Muscle of leg (tissue), 11 donors: ENCODE results near the gene RNASE11. TPM values are rescaled to one million over a fixed set of nuclear protein-coding genes. Genes with fewer than 3 reads are reported as not detected.

Source experiments
- DNase-seq: peaks from one replicate; pipeline ENCODE4 v3.0.0; 2013
- H3K27ac ChIP-seq: one replicate; pipeline ENCODE4 v1.5.1; 2013; ENCODE audit warnings: mild to moderate bottlenecking, low read length, control low read depth
- H3K27me3 ChIP-seq: one replicate; pipeline ENCODE4 v1.6.1; 2013; ENCODE audit warnings: low read length; ENCODE audit not compliant: control insufficient read depth, insufficient read depth
- H3K36me3 ChIP-seq: one replicate; pipeline ENCODE4 v1.6.1; 2013; ENCODE audit warnings: low read length; ENCODE audit not compliant: control insufficient read depth, insufficient read depth
- H3K4me1 ChIP-seq: one replicate; pipeline ENCODE4 v1.6.1; 2013; ENCODE audit warnings: low read length; ENCODE audit not compliant: control insufficient read depth, insufficient read depth
- H3K4me3 ChIP-seq: one replicate; pipeline ENCODE4 v1.5.1; 2013; ENCODE audit warnings: low read length, control low read depth
- H3K9me3 ChIP-seq: replicated peaks from 2 replicates; pipeline ENCODE4 v1.6.1; 2013; ENCODE audit warnings: low read depth, low read length; ENCODE audit not compliant: control insufficient read depth
- WGBS: methylation state at CpG from one replicate; pipeline ENCODE4 v1.1.5; 2013; ENCODE audit warnings: missing lambda C conversion rate; ENCODE audit not compliant: insufficient coverage; 5-methylcytosine and 5-hydroxymethylcytosine counted together
- polyA plus RNA-seq, 8 donors: library from polyadenylated mRNA; unstranded; fragments of 120-200 nt; gene quantifications; one replicate each; pipeline versions ENCODE4 v1.2.1 to v1.2.3, GENCODE V29; 2013; ENCODE audit warnings: inconsistent platforms in 1 of 8, low replicate concordance in 1 of 8; ENCODE audit not compliant: insufficient read length in 8 of 8, insufficient read depth in 1 of 8
- total RNA-seq: library from RNA; stranded (reverse); fragments of 120-200 nt; gene quantifications from one replicate; pipeline ENCODE4 v1.2.4, GENCODE V29; 2013

The RNASE11 gene
- total and polyA plus RNA-seq, 9 donors: not detected

DNA sequence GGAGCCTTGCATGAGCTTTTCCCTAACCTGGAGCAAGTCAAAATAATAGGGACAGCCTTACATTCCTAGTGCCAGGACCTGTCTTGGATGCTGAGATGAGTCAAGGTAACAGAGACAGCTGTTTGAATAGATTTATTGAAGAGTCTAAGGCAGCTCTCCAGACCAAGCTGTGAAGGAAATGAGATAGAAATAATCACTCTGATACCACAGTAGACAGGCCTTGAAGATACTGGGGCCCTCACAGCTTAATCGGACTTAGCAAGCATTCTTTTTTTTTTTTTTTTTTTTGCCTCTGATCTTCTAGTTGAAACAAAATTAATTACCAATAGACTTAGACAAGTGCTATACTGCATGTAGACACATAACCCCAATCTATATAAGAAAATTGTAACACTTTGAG lies 23.8 kb downstream of the RNASE11 start:
- H3K36me3 ChIP-seq: no peaks in the 10 kb centered on the region
- no peaks in the 10 kb centered on the region for H3K27me3 ChIP-seq
- WGBS: no CpG with 5 or more reads among the region's 1 CpG
- no peak for DNase-seq
- no peak overlapping the region for H3K27ac ChIP-seq
- no peak overlapping the region for H3K4me3 ChIP-seq
- H3K9me3 ChIP-seq: peaks cover 7% of the 10 kb centered on the region
- H3K4me1 ChIP-seq: no peaks in the 10 kb centered on the region

DNA sequence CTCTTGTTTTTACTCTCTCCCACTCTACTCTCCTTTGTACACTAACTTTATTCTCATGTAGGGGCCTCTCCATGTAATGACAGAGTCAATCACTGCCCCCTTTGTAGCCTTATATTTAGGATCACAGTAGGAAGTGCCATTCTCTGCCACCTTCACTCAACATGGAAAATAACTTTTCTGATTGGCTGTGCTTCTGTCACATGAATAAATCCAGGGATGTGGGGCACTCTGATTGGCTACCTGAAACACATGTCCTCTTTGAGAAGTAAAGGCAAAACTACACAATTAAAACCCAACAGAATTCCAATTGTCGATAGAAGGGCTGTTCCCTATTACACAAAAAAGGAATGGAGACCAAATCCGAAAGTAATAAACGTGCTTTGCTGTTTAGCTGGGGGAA lies 26.8 kb downstream of the RNASE11 start, which contains the start of gene RNASE9:
Gene RNASE9, minus strand, starts transcription at position 87 of the 400 bp plus-strand sequence.
- no CpG with 5 or more reads among the region's 3 CpGs for WGBS
- DNase-seq: no peak
- H3K27me3 ChIP-seq: no peaks in the 10 kb centered on the region

GRCh38 chr14:20559461-20559904 lies 28.3 kb downstream of the RNASE11 start:
- H3K9me3 ChIP-seq: no peaks in the 10 kb centered on the region
- WGBS: 20% methylated on average over 1 of the region's 2 CpGs
- no peak overlapping the region for H3K27ac ChIP-seq
- DNase-seq: no peak
- H3K4me1 ChIP-seq: no peaks in the 10 kb centered on the region
- no peaks in the 10 kb centered on the region for H3K36me3 ChIP-seq
- H3K4me3 ChIP-seq: no peak overlapping the region
- H3K27me3 ChIP-seq: no peaks in the 10 kb centered on the region

More for the DNA sequence above, 26.8 kb downstream of the RNASE11 start, which contains the start of gene RNASE9:
- H3K27ac ChIP-seq: no peak within 1 kb of the TSS
- H3K36me3 ChIP-seq: no peaks in the 10 kb centered on the region
- H3K9me3 ChIP-seq: no peaks in the 10 kb centered on the region
- no peaks in the 10 kb centered on the region for H3K4me1 ChIP-seq
- H3K4me3 ChIP-seq: no peak within 1 kb of the TSS

DNA sequence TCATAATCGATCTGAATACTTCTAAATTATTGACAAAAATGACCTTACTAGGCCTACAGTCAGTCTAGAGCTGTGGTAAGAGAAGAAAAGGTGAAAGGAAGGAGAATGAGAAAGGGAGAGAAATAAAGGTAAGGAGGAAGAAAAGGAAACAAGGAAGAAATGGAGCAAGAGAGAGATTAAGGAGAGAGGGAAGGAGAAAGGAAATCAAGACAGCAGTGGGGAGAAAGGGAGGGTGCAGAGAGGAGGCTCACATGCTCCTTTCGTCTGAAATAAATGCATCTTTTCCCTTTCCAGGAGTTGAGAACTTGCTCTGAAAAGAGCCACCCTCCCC lies 30.6 kb downstream of the RNASE11 start:
- Histone ChIP-seq H3K27me3 (no peaks in the 10 kb centered on the region), H3K9me3 (no peaks in the 10 kb centered on the region), H3K27ac (no peak overlapping the region), H3K4me3 (no peak overlapping the region), H3K4me1 (no peaks in the 10 kb centered on the region), H3K36me3 (no peaks in the 10 kb centered on the region)
- DNase-seq: no peak
- WGBS: no CpG with 5 or more reads among the region's 2 CpGs

DNA sequence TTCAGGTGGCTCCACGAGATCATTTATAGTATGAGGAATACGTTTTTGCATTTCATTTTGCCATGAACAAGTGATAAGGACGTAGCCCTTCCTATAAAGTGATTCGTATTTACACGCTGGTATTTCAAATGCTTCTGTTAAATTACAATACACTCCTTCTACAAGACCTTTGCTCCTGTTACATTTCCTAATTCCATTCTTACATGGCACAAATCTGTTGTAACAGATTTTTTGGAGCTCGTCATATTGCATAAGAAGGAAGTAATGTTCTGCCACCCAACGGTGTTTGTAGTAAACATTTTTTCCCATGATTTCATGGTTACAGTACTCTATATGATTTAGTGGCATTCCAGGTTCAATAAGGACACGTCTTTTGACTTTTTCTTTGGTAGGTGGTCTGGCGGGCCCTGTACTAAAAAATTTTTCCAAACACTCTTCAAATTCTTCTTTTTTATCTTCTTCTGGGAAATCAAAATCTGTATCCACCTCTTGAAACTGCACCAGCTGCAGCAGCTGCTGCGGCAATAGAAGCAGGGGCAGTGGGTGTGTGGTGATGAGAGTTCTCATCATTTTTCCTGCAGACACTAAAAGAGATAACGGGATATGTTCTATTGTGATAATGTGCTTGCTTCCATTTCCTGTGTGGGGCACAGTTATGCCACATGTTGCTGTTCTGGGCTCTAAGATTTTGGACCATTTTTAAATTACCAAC lies 31.1 kb downstream of the RNASE11 start:
- no peak for DNase-seq
- Histone ChIP-seq H3K4me3 (no peak overlapping the region), H3K36me3 (no peaks in the 10 kb centered on the region), H3K27ac (no peak overlapping the region), H3K4me1 (no peaks in the 10 kb centered on the region), H3K9me3 (no peaks in the 10 kb centered on the region), H3K27me3 (no peaks in the 10 kb centered on the region)
- no CpG with 5 or more reads among the region's 11 CpGs for WGBS

GRCh38 chr14:20555845-20556244 lies 32.0 kb downstream of the RNASE11 start:
- no CpG with 5 or more reads among the region's 3 CpGs for WGBS
- H3K4me1 ChIP-seq: no peaks in the 10 kb centered on the region
- no peaks in the 10 kb centered on the region for H3K27me3 ChIP-seq
- no peak overlapping the region for H3K4me3 ChIP-seq
- no peak for DNase-seq
- H3K9me3 ChIP-seq: no peaks in the 10 kb centered on the region
- H3K27ac ChIP-seq: no peak overlapping the region
- H3K36me3 ChIP-seq: no peaks in the 10 kb centered on the region

DNA sequence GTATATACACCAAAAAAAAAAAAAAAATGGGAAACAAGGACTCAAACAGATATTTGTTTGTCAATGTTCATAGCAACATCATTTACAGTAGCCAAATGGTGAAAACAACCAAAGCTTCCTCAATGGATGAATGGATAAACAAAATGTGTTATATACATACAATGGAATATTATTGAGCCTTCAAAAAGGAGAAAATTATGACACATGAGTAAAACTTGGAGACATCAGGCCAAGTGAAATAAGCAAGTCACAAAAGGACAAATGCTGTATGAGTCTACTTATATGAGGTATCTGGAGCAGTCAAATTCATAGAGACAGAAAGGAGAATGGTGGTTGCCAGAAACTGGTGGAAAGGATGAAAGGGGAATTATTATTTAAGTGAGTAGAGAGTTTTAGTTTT lies 34.8 kb downstream of the RNASE11 start:
- Histone ChIP-seq H3K36me3 (no peaks in the 10 kb centered on the region), H3K27ac (no peak overlapping the region), H3K9me3 (no peaks in the 10 kb centered on the region), H3K27me3 (no peaks in the 10 kb centered on the region), H3K4me3 (no peak overlapping the region), H3K4me1 (no peaks in the 10 kb centered on the region)
- DNase-seq: no peak

DNA sequence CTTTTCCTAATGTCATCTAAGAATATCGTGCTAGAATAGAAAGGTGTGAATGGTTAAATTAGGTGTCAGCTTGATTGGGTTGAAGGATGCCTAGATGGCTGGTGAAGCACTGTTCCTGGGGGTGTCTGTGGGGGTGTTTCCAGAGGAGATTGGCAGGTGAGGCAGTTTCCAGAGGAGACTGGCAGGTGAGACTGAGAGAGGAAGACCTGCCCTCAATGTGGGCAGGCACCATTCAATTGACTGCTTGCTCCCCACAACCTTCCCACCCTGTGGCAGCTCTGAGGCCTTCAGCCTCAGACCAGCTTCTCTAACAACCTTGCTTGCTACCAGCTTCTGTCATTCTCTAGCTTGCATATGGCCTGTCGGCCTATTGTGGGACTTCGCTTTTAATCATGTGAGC lies 36.2 kb downstream of the RNASE11 start:
- H3K4me3 ChIP-seq: no peak overlapping the region
- H3K4me1 ChIP-seq: no peaks in the 10 kb centered on the region
- no peaks in the 10 kb centered on the region for H3K27me3 ChIP-seq
- H3K9me3 ChIP-seq: no peaks in the 10 kb centered on the region
- H3K27ac ChIP-seq: no peak overlapping the region
- WGBS: 88% methylated on average over 1 of the region's 3 CpGs
- no peak for DNase-seq
- no peaks in the 10 kb centered on the region for H3K36me3 ChIP-seq

- no peak overlapping the region for H3K4me3 ChIP-seq
- no peak for DNase-seq
- no CpG with 5 or more reads among the region's 2 CpGs for WGBS
- H3K9me3 ChIP-seq: no peaks in the 10 kb centered on the region
- no peaks in the 10 kb centered on the region for H3K27me3 ChIP-seq
- H3K27ac ChIP-seq: no peak overlapping the region
- no peaks in the 10 kb centered on the region for H3K36me3 ChIP-seq
- no peaks in the 10 kb centered on the region for H3K4me1 ChIP-seq
Observed at GRCh38 chr14:20550926-20551325, 36.9 kb downstream of the RNASE11 start.

- no peaks in the 10 kb centered on the region for H3K4me1 ChIP-seq
- no peak overlapping the region for H3K4me3 ChIP-seq
- no peaks in the 10 kb centered on the region for H3K9me3 ChIP-seq
- H3K36me3 ChIP-seq: no peaks in the 10 kb centered on the region
- no peaks in the 10 kb centered on the region for H3K27me3 ChIP-seq
- 86% methylated on average over 8 of the region's 10 CpGs for WGBS
- H3K27ac ChIP-seq: no peak overlapping the region
- DNase-seq: no peak
Observed at GRCh38 chr14:20548414-20549158, 39.2 kb downstream of the RNASE11 start.
